Mesenteric fat pad (tissue), 1 donor: ENCODE results near the gene ATRIP. TPM values are rescaled to one million over a fixed set of nuclear protein-coding genes. Genes with fewer than 3 reads are reported as not detected.
"Not testable (repeated sequence)": the region's sequence is repeated elsewhere in the genome, so short reads cannot be mapped to it uniquely, and the experiment has no call there.

ENCODE experiments used
- DNase-seq: peaks from one replicate; pipeline ENCODE4 v3.0.0-alpha.2; 2020; ENCODE audit warnings: low spot score
- total RNA-seq: library from RNA; stranded (reverse); fragmentation: NEBNext Ultra II Directional; extraction: Animal tissue kit (Norgen Biotek cat#: 25700); gene quantifications from one replicate; pipeline ENCODE4 v1.2.1, GENCODE V29; 2021
- donor health status: DM: yes; HTN: yes; CAD: no.

Gene ATRIP
- total RNA-seq, 1 donor from 2014 or later, result 7.2 TPM

- no peak for DNase-seq
These were observed 10.6 kb upstream of the ATRIP start for GRCh38 chr3:48435774-48436476.

GRCh38 chr3:48436477-48436787, 10.1 kb upstream of the ATRIP start:
- DNase-seq, result no peak

GRCh38 chr3:48436855-48437254, 9.7 kb upstream of the ATRIP start:
- no peak for DNase-seq

GRCh38 chr3:48437812-48438211, 8.7 kb upstream of the ATRIP start:
- DNase-seq, result no peak

GRCh38 chr3:48439820-48440589, 6.5 kb upstream of the ATRIP start, which contains the start of the genes CCDC51 and TMA7:
Gene CCDC51 (minus strand): TSS chr3:48440119. CDS start chr3:48435128, 4,991 bp downstream.
Gene TMA7 (plus strand): TSS chr3:48440257. CDS start chr3:48440297, 40 bp downstream.
- peak; percentile 100 for DNase-seq

GRCh38 chr3:48440590-48440958, 6.0 kb upstream of the ATRIP start:
- DNase-seq, result no peak

- DNase-seq, result no peak
These were observed 4.6 kb upstream of the ATRIP start for GRCh38 chr3:48441940-48442339.

GRCh38 chr3:48445277-48445882, 1.2 kb upstream of the ATRIP start:
- DNase-seq, result no peak

GRCh38 chr3:48446043-48446424, 503 bp upstream of the ATRIP start:
- DNase-seq, result no peak

GRCh38 chr3:48451270-48451669, 4.7 kb downstream of the ATRIP start:
- no peak for DNase-seq

GRCh38 chr3:48456456-48456855, 9.9 kb downstream of the ATRIP start:
- no peak for DNase-seq

GRCh38 chr3:48459331-48459730, 12.8 kb downstream of the ATRIP start:
- DNase-seq, result no peak

GRCh38 chr3:48459773-48460516, 13.4 kb downstream of the ATRIP start:
- no peak for DNase-seq

- DNase-seq, result no peak
These were observed 14.0 kb downstream of the ATRIP start for GRCh38 chr3:48460517-48460902.

- DNase-seq, result not testable (repeated sequence)
These were observed 15.2 kb downstream of the ATRIP start for GRCh38 chr3:48461767-48462166.

GRCh38 chr3:48463703-48464102, 17.2 kb downstream of the ATRIP start:
- no peak for DNase-seq

- no peak for DNase-seq
These were observed 18.2 kb downstream of the ATRIP start for GRCh38 chr3:48464713-48465221.

GRCh38 chr3:48465237-48465530, 18.6 kb downstream of the ATRIP start:
- DNase-seq, result no peak

- DNase-seq, result peak; percentile 98
These were observed 19.2 kb downstream of the ATRIP start for GRCh38 chr3:48465531-48466378.

GRCh38 chr3:48466386-48467109, 20.0 kb downstream of the ATRIP start:
- DNase-seq, result no peak
